Measurements from ENCODE around the gene PDLIM4. TPM values are rescaled to one million over a fixed set of nuclear protein-coding genes. Genes with fewer than 3 reads are reported as not detected.

The PDLIM4 gene
- polyA plus RNA-seq, 1 donor from 2014 or later = not detected

GRCh38 chr5:132272311-132273210 is 15.1 kb downstream of the PDLIM4 start:
- no peak for TF ChIP-seq EZH2 (IDR thresholded peaks at IDR 0.05; ENCODE audit: borderline replicate concordance, insufficient read depth, low read length, poor library complexity, severe bottlenecking)
- TF ChIP-seq RAD21 (conservative IDR thresholded peaks at IDR 0.05) = no peak
- no peak for TF ChIP-seq MXI1 (conservative IDR thresholded peaks at IDR 0.05; ENCODE audit: poor library complexity, severe bottlenecking)
- TF ChIP-seq, protein P1, sequence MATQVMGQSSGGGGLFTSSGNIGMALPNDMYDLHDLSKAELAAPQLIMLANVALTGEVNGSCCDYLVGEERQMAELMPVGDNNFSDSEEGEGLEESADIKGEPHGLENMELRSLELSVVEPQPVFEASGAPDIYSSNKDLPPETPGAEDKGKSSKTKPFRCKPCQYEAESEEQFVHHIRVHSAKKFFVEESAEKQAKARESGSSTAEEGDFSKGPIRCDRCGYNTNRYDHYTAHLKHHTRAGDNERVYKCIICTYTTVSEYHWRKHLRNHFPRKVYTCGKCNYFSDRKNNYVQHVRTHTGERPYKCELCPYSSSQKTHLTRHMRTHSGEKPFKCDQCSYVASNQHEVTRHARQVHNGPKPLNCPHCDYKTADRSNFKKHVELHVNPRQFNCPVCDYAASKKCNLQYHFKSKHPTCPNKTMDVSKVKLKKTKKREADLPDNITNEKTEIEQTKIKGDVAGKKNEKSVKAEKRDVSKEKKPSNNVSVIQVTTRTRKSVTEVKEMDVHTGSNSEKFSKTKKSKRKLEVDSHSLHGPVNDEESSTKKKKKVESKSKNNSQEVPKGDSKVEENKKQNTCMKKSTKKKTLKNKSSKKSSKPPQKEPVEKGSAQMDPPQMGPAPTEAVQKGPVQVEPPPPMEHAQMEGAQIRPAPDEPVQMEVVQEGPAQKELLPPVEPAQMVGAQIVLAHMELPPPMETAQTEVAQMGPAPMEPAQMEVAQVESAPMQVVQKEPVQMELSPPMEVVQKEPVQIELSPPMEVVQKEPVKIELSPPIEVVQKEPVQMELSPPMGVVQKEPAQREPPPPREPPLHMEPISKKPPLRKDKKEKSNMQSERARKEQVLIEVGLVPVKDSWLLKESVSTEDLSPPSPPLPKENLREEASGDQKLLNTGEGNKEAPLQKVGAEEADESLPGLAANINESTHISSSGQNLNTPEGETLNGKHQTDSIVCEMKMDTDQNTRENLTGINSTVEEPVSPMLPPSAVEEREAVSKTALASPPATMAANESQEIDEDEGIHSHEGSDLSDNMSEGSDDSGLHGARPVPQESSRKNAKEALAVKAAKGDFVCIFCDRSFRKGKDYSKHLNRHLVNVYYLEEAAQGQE (IDR thresholded peaks at IDR 0.05; ENCODE audit: borderline replicate concordance) = no peak
- TF ChIP-seq TAF1 (IDR thresholded peaks at IDR 0.05; ENCODE audit: low read depth) = no peak
- TF ChIP-seq POLR2AphosphoS5 (IDR thresholded peaks at IDR 0.05) = no peak
- TF ChIP-seq, protein P2, sequence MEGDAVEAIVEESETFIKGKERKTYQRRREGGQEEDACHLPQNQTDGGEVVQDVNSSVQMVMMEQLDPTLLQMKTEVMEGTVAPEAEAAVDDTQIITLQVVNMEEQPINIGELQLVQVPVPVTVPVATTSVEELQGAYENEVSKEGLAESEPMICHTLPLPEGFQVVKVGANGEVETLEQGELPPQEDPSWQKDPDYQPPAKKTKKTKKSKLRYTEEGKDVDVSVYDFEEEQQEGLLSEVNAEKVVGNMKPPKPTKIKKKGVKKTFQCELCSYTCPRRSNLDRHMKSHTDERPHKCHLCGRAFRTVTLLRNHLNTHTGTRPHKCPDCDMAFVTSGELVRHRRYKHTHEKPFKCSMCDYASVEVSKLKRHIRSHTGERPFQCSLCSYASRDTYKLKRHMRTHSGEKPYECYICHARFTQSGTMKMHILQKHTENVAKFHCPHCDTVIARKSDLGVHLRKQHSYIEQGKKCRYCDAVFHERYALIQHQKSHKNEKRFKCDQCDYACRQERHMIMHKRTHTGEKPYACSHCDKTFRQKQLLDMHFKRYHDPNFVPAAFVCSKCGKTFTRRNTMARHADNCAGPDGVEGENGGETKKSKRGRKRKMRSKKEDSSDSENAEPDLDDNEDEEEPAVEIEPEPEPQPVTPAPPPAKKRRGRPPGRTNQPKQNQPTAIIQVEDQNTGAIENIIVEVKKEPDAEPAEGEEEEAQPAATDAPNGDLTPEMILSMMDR (IDR thresholded peaks at IDR 0.05; ENCODE audit: poor library complexity, severe bottlenecking) = no peak
- no peak for TF ChIP-seq EP300 (conservative IDR thresholded peaks at IDR 0.05; ENCODE audit: poor library complexity, severe bottlenecking)
- no peak for TF ChIP-seq SMC3 (conservative IDR thresholded peaks at IDR 0.05; ENCODE audit: poor library complexity)
- no peaks in the 10 kb centered on the region for H3K9me3 ChIP-seq (ENCODE audit: low read length)
- H3F3A ChIP-seq (ENCODE audit: insufficient read depth, low read length, poor library complexity, severe bottlenecking) = no peaks in the 10 kb centered on the region
- H3K9ac ChIP-seq (ENCODE audit: low read length) = no peak overlapping the region
- no peak overlapping the region for H2AFZ ChIP-seq (ENCODE audit: low read depth, low read length)
- H4K20me1 ChIP-seq (ENCODE audit: insufficient read depth) = no peaks in the 10 kb centered on the region
- no peaks in the 10 kb centered on the region for H3K36me3 ChIP-seq (ENCODE audit: insufficient read depth, low read length)
- H3K27ac ChIP-seq (ENCODE audit: low read length) = no peak overlapping the region
- H3K27me3 ChIP-seq (ENCODE audit: insufficient read depth, low read depth, low read length) = no peaks in the 10 kb centered on the region
- no peaks in the 10 kb centered on the region for H3K9me2 ChIP-seq (ENCODE audit: insufficient read depth, low read length)
- no peak overlapping the region for H3K4me2 ChIP-seq (ENCODE audit: low read length)
- H3K4me3 ChIP-seq (ENCODE audit: low read length) = no peak overlapping the region
- no peaks in the 10 kb centered on the region for H3K79me2 ChIP-seq (replicated peaks; ENCODE audit: insufficient read depth, low read length)

GRCh38 chr5:132273631-132274030 is 16.1 kb downstream of the PDLIM4 start:
- Histone ChIP-seq H3K79me2 (replicated peaks; ENCODE audit: insufficient read depth, low read length) (no peaks in the 10 kb centered on the region), H2AFZ (ENCODE audit: low read depth, low read length) (no peak overlapping the region), H3F3A (ENCODE audit: insufficient read depth, low read length, poor library complexity, severe bottlenecking) (no peaks in the 10 kb centered on the region), H3K4me2 (ENCODE audit: low read length) (no peak overlapping the region), H3K9ac (ENCODE audit: low read length) (no peak overlapping the region), H3K9me2 (ENCODE audit: insufficient read depth, low read length) (no peaks in the 10 kb centered on the region), H3K36me3 (ENCODE audit: insufficient read depth, low read length) (no peaks in the 10 kb centered on the region), H4K20me1 (ENCODE audit: insufficient read depth) (no peaks in the 10 kb centered on the region), H3K9me3 (ENCODE audit: low read length) (no peaks in the 10 kb centered on the region), H3K4me3 (ENCODE audit: low read length) (no peak overlapping the region), H3K27me3 (ENCODE audit: insufficient read depth, low read depth, low read length) (no peaks in the 10 kb centered on the region), H3K27ac (ENCODE audit: low read length) (no peak overlapping the region)
- TF ChIP-seq MXI1 (conservative IDR thresholded peaks at IDR 0.05; ENCODE audit: poor library complexity, severe bottlenecking) (no peak), EZH2 (IDR thresholded peaks at IDR 0.05; ENCODE audit: borderline replicate concordance, insufficient read depth, low read length, poor library complexity, severe bottlenecking) (no peak), RAD21 (conservative IDR thresholded peaks at IDR 0.05) (no peak), EP300 (conservative IDR thresholded peaks at IDR 0.05; ENCODE audit: poor library complexity, severe bottlenecking) (no peak), TAF1 (IDR thresholded peaks at IDR 0.05; ENCODE audit: low read depth) (no peak), POLR2AphosphoS5 (IDR thresholded peaks at IDR 0.05) (no peak), SMC3 (conservative IDR thresholded peaks at IDR 0.05; ENCODE audit: poor library complexity) (no peak)
- TF ChIP-seq, protein P1 (IDR thresholded peaks at IDR 0.05; ENCODE audit: borderline replicate concordance) = no peak
- TF ChIP-seq, protein P2 (IDR thresholded peaks at IDR 0.05; ENCODE audit: poor library complexity, severe bottlenecking) = no peak

Measured in neural cell (in vitro differentiated cells).